HEK293 (cell line): Measurements from ENCODE around the gene MACROD1.

Experiments used
- GLIS1 ChIP-seq: fragments of 450-650 bp; formaldehyde crosslinking; IDR thresholded peaks from 2 replicates; pipeline ENCODE4 v1.5.1; 2016; ENCODE audit warnings: missing biosample characterization, missing genetic modification characterization
- HIC1 ChIP-seq: fragments of 450-650 bp; formaldehyde crosslinking; IDR thresholded peaks from 2 replicates; pipeline ENCODE4 v1.5.1; 2016; ENCODE audit warnings: missing biosample characterization, missing genetic modification characterization
- HOXC10 ChIP-seq: sonication (generic); formaldehyde crosslinking; IDR thresholded peaks from 2 replicates; pipeline ENCODE4 v1.8.1; 2023; ENCODE audit warnings: mild to moderate bottlenecking, missing genetic modification reagents
- INSM2 ChIP-seq: fragments of 450-650 bp; formaldehyde crosslinking; IDR thresholded peaks from 2 replicates; pipeline ENCODE4 v1.5.1; 2016; ENCODE audit warnings: missing biosample characterization, missing genetic modification characterization
- KLF9 ChIP-seq: fragments of 450-650 bp; formaldehyde crosslinking; IDR thresholded peaks from 2 replicates; pipeline ENCODE4 v1.5.1; 2016; ENCODE audit warnings: missing biosample characterization, missing genetic modification characterization, low read depth
- MEIS1 ChIP-seq: sonication (generic); formaldehyde crosslinking; IDR thresholded peaks from 2 replicates; pipeline ENCODE4 v1.8.1; 2022; ENCODE audit warnings: missing genetic modification reagents, mild to moderate bottlenecking, borderline replicate concordance
- PATZ1 ChIP-seq: fragments of 450-650 bp; formaldehyde crosslinking; IDR thresholded peaks from 2 replicates; pipeline ENCODE4 v1.5.1; 2016; ENCODE audit warnings: missing biosample characterization, missing genetic modification characterization
- PRDM10 ChIP-seq: fragments of 450-650 bp; formaldehyde crosslinking; IDR thresholded peaks from 2 replicates; pipeline ENCODE4 v1.5.1; 2016; ENCODE audit warnings: missing biosample characterization, missing genetic modification characterization
- SCRT1 ChIP-seq: fragments of 450-650 bp; formaldehyde crosslinking; IDR thresholded peaks from 2 replicates; pipeline ENCODE4 v1.5.1; 2016; ENCODE audit warnings: missing biosample characterization, missing genetic modification characterization, borderline replicate concordance
- YY1 ChIP-seq: fragments of 450-650 bp; formaldehyde crosslinking; IDR thresholded peaks from 2 replicates; pipeline ENCODE4 v1.5.1; 2018; ENCODE audit warnings: missing biosample characterization, missing genetic modification characterization
- YY2 ChIP-seq: fragments of 450-650 bp; formaldehyde crosslinking; IDR thresholded peaks from 2 replicates; pipeline ENCODE4 v1.5.1; 2016; ENCODE audit warnings: missing biosample characterization, missing genetic modification characterization
- ZBTB48 ChIP-seq: fragments of 450-650 bp; formaldehyde crosslinking; IDR thresholded peaks from 2 replicates; pipeline ENCODE4 v1.5.1; 2016; ENCODE audit warnings: missing biosample characterization, missing genetic modification characterization
- ZFP37 ChIP-seq: fragments of 450-650 bp; formaldehyde crosslinking; IDR thresholded peaks from 2 replicates; pipeline ENCODE4 v1.5.1; 2016; ENCODE audit warnings: missing biosample characterization, missing genetic modification characterization
- ZFP41 ChIP-seq: fragments of 450-650 bp; formaldehyde crosslinking; IDR thresholded peaks from 2 replicates; pipeline ENCODE4 v1.5.1; 2016; ENCODE audit warnings: missing biosample characterization, missing genetic modification characterization, borderline replicate concordance
- ZNF16 ChIP-seq: fragments of 450-650 bp; formaldehyde crosslinking; IDR thresholded peaks from 2 replicates; pipeline ENCODE4 v1.5.1; 2016; ENCODE audit warnings: low read depth, missing biosample characterization, missing genetic modification characterization
- ZNF280C ChIP-seq: fragments of 450-650 bp; formaldehyde crosslinking; IDR thresholded peaks from 2 replicates; pipeline ENCODE4 v1.5.1; 2016; ENCODE audit warnings: missing biosample characterization, missing genetic modification characterization
- ZNF341 ChIP-seq: fragments of 450-650 bp; formaldehyde crosslinking; IDR thresholded peaks from 2 replicates; pipeline ENCODE4; 2016; ENCODE audit warnings: low read depth, missing biosample characterization, missing genetic modification characterization
- ZNF366 ChIP-seq: fragments of 450-650 bp; formaldehyde crosslinking; conservative IDR thresholded peaks from 2 replicates; pipeline ENCODE4 v1.5.1; 2016; ENCODE audit warnings: missing biosample characterization, missing genetic modification characterization
- ZNF37A ChIP-seq: fragments of 450-650 bp; IDR thresholded peaks from 2 replicates; pipeline ENCODE4 v1.5.1; 2018; ENCODE audit warnings: missing biosample characterization, missing genetic modification characterization
- ZNF585B ChIP-seq: fragments of 450-650 bp; formaldehyde crosslinking; IDR thresholded peaks from 2 replicates; pipeline ENCODE4 v1.5.1; 2016; ENCODE audit warnings: missing biosample characterization, missing genetic modification characterization
- ZNF596 ChIP-seq: fragments of 450-650 bp; IDR thresholded peaks from 2 replicates; pipeline ENCODE4 v1.5.0; 2018; ENCODE audit warnings: missing biosample characterization, mild to moderate bottlenecking, missing genetic modification characterization, moderate library complexity
- ZNF600 ChIP-seq: fragments of 450-650 bp; formaldehyde crosslinking; IDR thresholded peaks from 2 replicates; pipeline ENCODE4 v1.5.1; 2016; ENCODE audit warnings: missing biosample characterization, missing genetic modification characterization
- ZNF610 ChIP-seq: fragments of 450-650 bp; formaldehyde crosslinking; IDR thresholded peaks from 2 replicates; pipeline ENCODE4 v1.5.1; 2016; ENCODE audit warnings: missing biosample characterization, missing genetic modification characterization, borderline replicate concordance
- ZNF623 ChIP-seq: fragments of 450-650 bp; formaldehyde crosslinking; IDR thresholded peaks from 2 replicates; pipeline ENCODE4 v1.5.1; 2016; ENCODE audit warnings: missing biosample characterization, missing genetic modification characterization
- ZNF629 ChIP-seq: fragments of 450-650 bp; formaldehyde crosslinking; IDR thresholded peaks from 2 replicates; pipeline ENCODE4 v1.5.1; 2017; ENCODE audit warnings: missing biosample characterization, missing genetic modification characterization
- ZNF701 ChIP-seq: fragments of 450-650 bp; formaldehyde crosslinking; IDR thresholded peaks from 2 replicates; pipeline ENCODE4 v1.5.1; 2016; ENCODE audit warnings: missing biosample characterization, missing genetic modification characterization
- ZNF791 ChIP-seq: fragments of 450-650 bp; formaldehyde crosslinking; IDR thresholded peaks from 2 replicates; pipeline ENCODE4 v1.5.1; 2016; ENCODE audit warnings: missing biosample characterization, missing genetic modification characterization
- ZSCAN16 ChIP-seq: fragments of 450-650 bp; formaldehyde crosslinking; IDR thresholded peaks from 2 replicates; pipeline ENCODE4 v1.5.1; 2016; ENCODE audit warnings: missing biosample characterization, missing genetic modification characterization
- ZSCAN30 ChIP-seq: fragments of 450-650 bp; IDR thresholded peaks from 2 replicates; pipeline ENCODE4 v1.5.1; 2018; ENCODE audit warnings: missing biosample characterization, mild to moderate bottlenecking, missing genetic modification characterization, moderate library complexity

The MACROD1 gene

GRCh38 chr11:63986156-63986931, 179.6 kb downstream of the MACROD1 start, which contains the start of gene OTUB1 (continued):
- TF ChIP-seq ZNF610 (tag by site-specific recombination) (peak; percentile 50; the same call in 1 of the 2 replicates), YY1 (tag by site-specific recombination) (peak; percentile 90), ZFP41 (tag by site-specific recombination) (no peak), ZBTB48 (tag by site-specific recombination) (0 out of 2 replicates have a peak, but pooled peaks have one; percentile 31), GLIS1 (tag by site-specific recombination) (peak; percentile 51; the same call in 1 of the 2 replicates), ZNF791 (tag by site-specific recombination) (no peak), ZNF37A (tag by site-specific recombination) (no peak), PATZ1 (tag by site-specific recombination) (peak; percentile 60), ZNF16 (tag by site-specific recombination) (no peak), KLF9 (tag by site-specific recombination) (peak; percentile 51; the same call in 1 of the 2 replicates), ZSCAN16 (tag by site-specific recombination) (no peak), ZNF280C (tag by site-specific recombination) (no peak), ZNF600 (tag by site-specific recombination) (peak; percentile 98), SCRT1 (tag by site-specific recombination) (no peak), ZNF629 (peak; percentile 57), HOXC10 (CRISPR knock-in tag) (no peak), ZSCAN30 (tag by site-specific recombination) (peak; percentile 51; the same call in 1 of the 2 replicates), ZNF585B (tag by site-specific recombination) (no peak), ZFP37 (tag by site-specific recombination) (no peak), ZNF341 (peak; percentile 50), HIC1 (tag by site-specific recombination) (peak; percentile 61; the same call in 1 of the 2 replicates), ZNF596 (tag by site-specific recombination) (no peak), ZNF701 (tag by site-specific recombination) (no peak), PRDM10 (tag by site-specific recombination) (peak; percentile 99), YY2 (peak; percentile 94), MEIS1 (CRISPR knock-in tag) (no peak), ZNF623 (tag by site-specific recombination) (no peak), ZNF366 (tag by site-specific recombination) (no peak), INSM2 (tag by site-specific recombination) (no peak)
